CD14-positive monocyte (primary cell): ENCODE measurements around the gene CLBA1. TPM values are rescaled to one million over a fixed set of nuclear protein-coding genes. Genes with fewer than 3 reads are reported as not detected.

ENCODE experiments used
- DNase-seq, 3 donors: peaks; one replicate each; pipeline ENCODE4 v3.0.0-alpha.2; 2011 to 2022
- H2AFZ ChIP-seq: 2 replicates; pipeline ENCODE4 v1.6.0; 2012; ENCODE audit warnings: mild to moderate bottlenecking, low read depth, low read length, inconsistent platforms; ENCODE audit not compliant: insufficient read depth, poor library complexity, severe bottlenecking
- H3K27ac ChIP-seq, 2 donors: 1 replicate in 1 of 2; 2 replicates in 1 of 2; pipeline ENCODE4 v1.5.1; 2012 to 2013; ENCODE audit warnings: low read length in 2 of 2, control low read depth in 1 of 2, inconsistent platforms in 1 of 2, low read depth in 1 of 2, mild to moderate bottlenecking in 1 of 2
- H3K27me3 ChIP-seq, 2 donors: one replicate each; pipeline versions ENCODE4 v1.6.0 to v1.6.1; 2011 to 2013; ENCODE audit warnings: low read length in 2 of 2; ENCODE audit not compliant: control insufficient read depth in 2 of 2, insufficient read depth in 2 of 2
- H3K36me3 ChIP-seq, 2 donors: replicated peaks in 1 of 2; 1 replicate in 1 of 2; 2 replicates in 1 of 2; pipeline versions ENCODE4 v1.5.1 to v1.6.1; 2012 to 2013; ENCODE audit warnings: low read length in 2 of 2, control low read depth in 1 of 2, inconsistent platforms in 1 of 2, mild to moderate bottlenecking in 1 of 2; ENCODE audit not compliant: insufficient read depth in 2 of 2, control insufficient read depth in 1 of 2
- H3K4me1 ChIP-seq, 2 donors: 1 replicate in 1 of 2; 2 replicates in 1 of 2; pipeline versions ENCODE4 v1.5.1 to v1.6.1; 2012 to 2013; ENCODE audit warnings: low read length in 2 of 2, control low read depth in 1 of 2, inconsistent platforms in 1 of 2, mild to moderate bottlenecking in 1 of 2, moderate library complexity in 1 of 2; ENCODE audit not compliant: insufficient read depth in 2 of 2, control insufficient read depth in 1 of 2
- H3K4me2 ChIP-seq: replicated peaks from 2 replicates; pipeline ENCODE3; 2012; ENCODE audit warnings: low read length, moderate library complexity, mild to moderate bottlenecking; ENCODE audit not compliant: poor library complexity, severe bottlenecking; ENCODE audit errors: extremely low read depth
- H3K4me3 ChIP-seq, 3 experiments: fragments of 200-600 bp in 1 of 3; sonication (generic) in 1 of 3; replicated peaks in 1 of 3; 1 replicate in 2 of 3; 2 replicates in 1 of 3; pipeline ENCODE4 v1.5.1; 2011 to 2013; ENCODE audit warnings: low read length in 3 of 3, mild to moderate bottlenecking in 3 of 3, control low read depth in 2 of 3, low read depth in 2 of 3, inconsistent platforms in 1 of 3, moderate library complexity in 1 of 3
- H3K79me2 ChIP-seq: 2 replicates; pipeline ENCODE4 v1.6.0; 2012; ENCODE audit warnings: mild to moderate bottlenecking, control low read depth, inconsistent platforms, low read length, moderate library complexity; ENCODE audit not compliant: insufficient read depth
- H3K9ac ChIP-seq: 2 replicates; pipeline ENCODE4 v1.6.0; 2017; ENCODE audit warnings: low read length, mild to moderate bottlenecking; ENCODE audit not compliant: insufficient read depth, poor library complexity, severe bottlenecking
- H3K9me3 ChIP-seq, 2 donors: replicated peaks in 1 of 2; 1 replicate in 1 of 2; 2 replicates in 1 of 2; pipeline versions ENCODE4 v1.5.1 to v1.6.1; 2012 to 2013; ENCODE audit warnings: low read length in 2 of 2, control low read depth in 1 of 2; ENCODE audit not compliant: control insufficient read depth in 1 of 2, insufficient read depth in 1 of 2
- H4K20me1 ChIP-seq: 2 replicates; pipeline ENCODE4 v1.6.0; 2012; ENCODE audit warnings: mild to moderate bottlenecking, low read length, control low read depth, moderate library complexity; ENCODE audit not compliant: insufficient read depth
- H3K27ac Mint-ChIP-seq, 7 donors: one replicate each; pipeline ENCODE4 v1.8.0; 2020; ENCODE audit warnings: mild to moderate bottlenecking in 7 of 7, mixed read lengths in 7 of 7, moderate library complexity in 6 of 7, inconsistent platforms in 2 of 7
- H3K27me3 Mint-ChIP-seq, 3 donors: one replicate each; pipeline ENCODE4 v1.8.0; 2021 to 2022; ENCODE audit warnings: low read depth in 3 of 3, mild to moderate bottlenecking in 3 of 3, mixed read lengths in 3 of 3, moderate library complexity in 3 of 3, inconsistent platforms in 1 of 3
- H3K36me3 Mint-ChIP-seq, 2 donors: one replicate each; pipeline ENCODE4 v1.8.0; 2020; ENCODE audit warnings: mixed read lengths in 2 of 2, inconsistent platforms in 1 of 2, mild to moderate bottlenecking in 1 of 2
- H3K4me1 Mint-ChIP-seq: one replicate; pipeline ENCODE4 v1.8.0; 2020; ENCODE audit warnings: mild to moderate bottlenecking, mixed read lengths
- H3K4me3 Mint-ChIP-seq, 2 donors: one replicate each; pipeline ENCODE4 v1.8.0; 2020; ENCODE audit warnings: mild to moderate bottlenecking in 2 of 2, mixed read lengths in 2 of 2, moderate library complexity in 1 of 2
- H3K9me3 Mint-ChIP-seq, 7 donors: one replicate each; pipeline ENCODE4 v1.8.0; 2020 to 2022; ENCODE audit warnings: mixed read lengths in 7 of 7, mild to moderate bottlenecking in 6 of 7, moderate library complexity in 6 of 7, inconsistent platforms in 2 of 7
- CTCF ChIP-seq: fragments of 200-600 bp; IDR thresholded peaks from one replicate; pipeline ENCODE4 v1.8.0; 2022; ENCODE audit warnings: antibody characterized with exemption, mild to moderate bottlenecking
- WGBS: methylation state at CpG from one replicate; pipeline ENCODE4 v1.1.5; 2013; ENCODE audit warnings: missing lambda C conversion rate; ENCODE audit not compliant: insufficient coverage; 5-methylcytosine and 5-hydroxymethylcytosine counted together
- intact Hi-C, 2 donors: fragments of 100-400 bp; cut with micrococcal nuclease; formaldehyde crosslinking; loops; one replicate each; pipeline versions ENCODE4 v1.15.0 to v1.15.1; 2023
- polyA plus RNA-seq, 3 donors: library from polyadenylated mRNA; depleted of rRNA in 1 of 3; unstranded in 2 of 3; stranded (reverse) in 1 of 3; fragments of 300-500 nt in 2 of 3; fragments of >200 nt in 1 of 3; fragmentation: Illumina TruSeq in 2 of 3; gene quantifications; 1 replicate in 2 of 3; 2 replicates in 1 of 3; pipeline ENCODE4 v1.2.3, GENCODE V29; 2012 to 2021

CLBA1 gene
- polyA plus RNA-seq, 3 donors = 0.62 to 0.76 (median 0.63) TPM

DNA sequence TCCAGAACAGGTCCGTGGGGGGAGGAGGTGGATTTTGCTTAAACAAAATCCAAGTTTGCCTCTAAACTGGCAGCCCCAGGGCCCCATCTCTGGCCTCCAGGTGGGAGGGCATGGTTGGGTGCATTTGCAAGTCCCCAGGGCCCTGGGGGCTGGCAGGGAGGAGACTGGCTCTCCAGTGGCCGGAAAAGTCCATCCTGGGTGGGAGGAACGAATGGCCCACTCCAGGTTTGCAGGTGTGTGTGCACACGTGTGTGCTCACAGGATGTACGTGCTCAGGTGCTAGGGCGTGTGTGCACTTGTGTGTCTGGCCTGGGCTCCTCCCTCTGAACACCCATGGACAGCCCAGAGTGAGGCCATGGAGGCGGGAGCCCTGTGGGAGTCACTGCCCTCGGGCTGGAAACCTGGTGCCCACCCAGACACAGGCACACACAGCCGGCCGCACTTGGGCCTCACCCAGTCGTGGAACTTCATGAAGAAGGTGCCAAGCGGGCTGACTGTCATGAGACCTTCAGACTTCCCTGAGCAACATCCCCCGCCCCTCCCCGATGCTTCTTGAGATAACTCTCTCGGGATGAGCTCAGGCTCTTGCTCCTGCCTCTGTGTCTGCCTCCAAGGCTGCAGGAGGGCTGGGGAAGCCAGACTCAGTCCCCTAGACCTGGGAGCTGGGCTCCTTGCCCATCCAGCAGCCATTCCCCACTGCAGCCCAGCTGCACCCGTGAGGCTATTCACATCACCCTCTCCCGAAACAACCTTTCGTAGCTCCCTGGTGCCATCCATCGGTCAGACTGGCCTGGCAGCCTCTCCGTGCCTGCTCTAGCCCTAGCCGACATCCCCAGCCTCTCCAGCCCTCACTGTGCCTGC, 16.8 kb upstream of the CLBA1 start:
- no peaks in the 10 kb centered on the region for H3K36me3 ChIP-seq
- H3K4me1 ChIP-seq = no peaks in the 10 kb centered on the region
- H4K20me1 ChIP-seq = no peaks in the 10 kb centered on the region
- no peaks in the 10 kb centered on the region for H3K36me3 Mint-ChIP-seq
- no peak overlapping the region for H3K27ac ChIP-seq
- no peak overlapping the region for H3K4me3 ChIP-seq
- peaks cover 20 to 35% (median 29%) of the 10 kb centered on the region in 3 donors for H3K27me3 Mint-ChIP-seq
- H3K79me2 ChIP-seq = no peaks in the 10 kb centered on the region
- H3K9ac ChIP-seq = no peak overlapping the region
- peaks cover 2 to 23% of the 10 kb centered on the region in 2 donors for H3K27me3 ChIP-seq
- H3K27ac Mint-ChIP-seq = no peak overlapping the region
- no peak overlapping the region for H2AFZ ChIP-seq
- WGBS = 91% methylated on average over 20 of the region's 21 CpGs
- intact Hi-C loops = no loop called here
- no peaks in the 10 kb centered on the region for H3K9me3 ChIP-seq
- peak in 1 of 3 donors; percentile 4 for DNase-seq
- H3K4me3 Mint-ChIP-seq = peak overlapping the region in 1 of 2 donors; percentile 55
- no peak overlapping the region for H3K4me2 ChIP-seq
- H3K9me3 Mint-ChIP-seq = no peaks in the 10 kb centered on the region
- peaks cover 4% of the 10 kb centered on the region for H3K4me1 Mint-ChIP-seq
- TF ChIP-seq CTCF = no peak

- Mint-ChIP-seq H3K9me3 (no peaks in the 10 kb centered on the region), H3K27ac (no peak overlapping the region), H3K4me3 (no peak overlapping the region), H3K36me3 (no peaks in the 10 kb centered on the region), H3K4me1 (peaks cover 4% of the 10 kb centered on the region), H3K27me3 (peaks cover 22 to 35% (median 29%) of the 10 kb centered on the region in 3 donors)
- Histone ChIP-seq H3K9me3 (no peaks in the 10 kb centered on the region), H3K4me3 (no peak overlapping the region), H2AFZ (no peak overlapping the region), H3K4me1 (no peaks in the 10 kb centered on the region), H4K20me1 (no peaks in the 10 kb centered on the region), H3K79me2 (no peaks in the 10 kb centered on the region), H3K27me3 (peaks cover 2 to 23% of the 10 kb centered on the region in 2 donors), H3K4me2 (no peak overlapping the region), H3K9ac (no peak overlapping the region), H3K27ac (no peak overlapping the region), H3K36me3 (no peaks in the 10 kb centered on the region)
- DNase-seq = no peak
- 95% methylated on average over 8 of the region's 10 CpGs for WGBS
- intact Hi-C loops = loop anchor here in 1 of 2 donors (5.0 kb wide), 1 partner anchor 118 kb away; no protein-coding TSS in a partner anchor
- no peak for TF ChIP-seq CTCF
Observed at GRCh38 chr14:104969741-104970230, 15.8 kb upstream of the CLBA1 start.
